A549 (cell line): ENCODE data around the gene SYPL1.

Source experiments
- PHF8 ChIP-seq: fragments of 200-600 bp; sonication (generic); IDR thresholded peaks from 2 replicates; pipeline ENCODE4 v1.6.1; 2016; ENCODE audit warnings: low read depth, mild to moderate bottlenecking, antibody characterized with exemption, moderate library complexity, borderline replicate concordance
- TF ChIP-seq, protein P1 (sequence below): fragments of >200 bp; sonication (Bioruptor Twin); formaldehyde crosslinking; IDR thresholded peaks from 3 replicates; pipeline ENCODE4 v1.5.1; 2016

DNA sequence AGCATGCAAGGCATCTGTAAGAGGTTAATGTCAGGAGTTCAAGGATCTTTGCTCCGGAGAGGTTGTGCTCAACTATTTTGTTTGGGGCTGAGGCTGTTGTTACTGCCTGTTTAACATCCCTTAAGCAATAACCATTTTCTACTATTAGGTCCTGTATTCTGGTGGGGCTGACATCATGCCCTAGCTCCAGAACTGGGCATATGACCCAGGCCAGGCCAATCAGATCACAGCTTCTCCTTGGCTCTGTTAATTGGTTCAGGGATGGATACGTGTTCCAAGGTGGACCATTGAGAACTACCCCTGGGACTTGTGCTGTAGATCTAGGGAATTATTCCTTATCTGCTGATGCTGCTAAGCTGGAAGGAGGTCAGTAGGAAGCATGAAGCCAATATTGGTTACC, 67.0 kb downstream of the SYPL1 start:
- TF ChIP-seq PHF8, result no peak
- TF ChIP-seq, protein P1, sequence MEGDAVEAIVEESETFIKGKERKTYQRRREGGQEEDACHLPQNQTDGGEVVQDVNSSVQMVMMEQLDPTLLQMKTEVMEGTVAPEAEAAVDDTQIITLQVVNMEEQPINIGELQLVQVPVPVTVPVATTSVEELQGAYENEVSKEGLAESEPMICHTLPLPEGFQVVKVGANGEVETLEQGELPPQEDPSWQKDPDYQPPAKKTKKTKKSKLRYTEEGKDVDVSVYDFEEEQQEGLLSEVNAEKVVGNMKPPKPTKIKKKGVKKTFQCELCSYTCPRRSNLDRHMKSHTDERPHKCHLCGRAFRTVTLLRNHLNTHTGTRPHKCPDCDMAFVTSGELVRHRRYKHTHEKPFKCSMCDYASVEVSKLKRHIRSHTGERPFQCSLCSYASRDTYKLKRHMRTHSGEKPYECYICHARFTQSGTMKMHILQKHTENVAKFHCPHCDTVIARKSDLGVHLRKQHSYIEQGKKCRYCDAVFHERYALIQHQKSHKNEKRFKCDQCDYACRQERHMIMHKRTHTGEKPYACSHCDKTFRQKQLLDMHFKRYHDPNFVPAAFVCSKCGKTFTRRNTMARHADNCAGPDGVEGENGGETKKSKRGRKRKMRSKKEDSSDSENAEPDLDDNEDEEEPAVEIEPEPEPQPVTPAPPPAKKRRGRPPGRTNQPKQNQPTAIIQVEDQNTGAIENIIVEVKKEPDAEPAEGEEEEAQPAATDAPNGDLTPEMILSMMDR, result no peak
